Muscle of back (tissue), 11 donors: ENCODE measurements around the gene SLAMF7. TPM values are rescaled to one million over a fixed set of nuclear protein-coding genes. Genes with fewer than 3 reads are reported as not detected.
"Not testable (repeated sequence)": the region's sequence is repeated elsewhere in the genome, so short reads cannot be mapped to it uniquely, and the experiment has no call there.

Experiments used
- DNase-seq, 3 donors: peaks; one replicate each; pipeline versions ENCODE4 v3.0.0 to v3.0.0-alpha.2; 2013
- polyA plus RNA-seq, 10 donors: library from polyadenylated mRNA; unstranded; fragments of 120-200 nt; gene quantifications; one replicate each; pipeline ENCODE4 v1.2.1, GENCODE V29; 2013; ENCODE audit not compliant: insufficient read length in 10 of 10

The SLAMF7 gene
- polyA plus RNA-seq, 10 donors: 0.09 to 0.84 (median 0.38) TPM

- no peak for DNase-seq
Measured at GRCh38 chr1:160774886-160775719, 36.1 kb downstream of the SLAMF7 start.

GRCh38 chr1:160776178-160776577, 37.1 kb downstream of the SLAMF7 start:
- no peak for DNase-seq

- DNase-seq: no peak
Measured at GRCh38 chr1:160777486-160778089, 38.5 kb downstream of the SLAMF7 start.

- DNase-seq: no peak
Measured at GRCh38 chr1:160778976-160779375, 39.9 kb downstream of the SLAMF7 start.

- DNase-seq: no peak
Measured at GRCh38 chr1:160779626-160780397, 40.8 kb downstream of the SLAMF7 start.

GRCh38 chr1:160780398-160780755, 41.3 kb downstream of the SLAMF7 start:
- no peak for DNase-seq

GRCh38 chr1:160781186-160781766, 42.2 kb downstream of the SLAMF7 start:
- DNase-seq: no peak

- peak in 1 of 3 donors; percentile 26 for DNase-seq
Measured at GRCh38 chr1:160781914-160782689, 43.1 kb downstream of the SLAMF7 start.

GRCh38 chr1:160782988-160783765, 44.1 kb downstream of the SLAMF7 start:
- not testable (repeated sequence) for DNase-seq

- no peak for DNase-seq
Measured at GRCh38 chr1:160789051-160789701, 50.1 kb downstream of the SLAMF7 start.

GRCh38 chr1:160789702-160790611, 50.9 kb downstream of the SLAMF7 start:
- peak in 1 of 3 donors; percentile 17 for DNase-seq

- no peak for DNase-seq
Measured at GRCh38 chr1:160794376-160794775, 55.3 kb downstream of the SLAMF7 start.

GRCh38 chr1:160795951-160796383, 56.9 kb downstream of the SLAMF7 start, which contains the start of gene LY9:
LY9 (plus strand) TSS chr1:160796174; CDS start chr1:160796188, 14 bp downstream.
- peak in 2 of 3 donors; percentile 8 to 11 for DNase-seq

GRCh38 chr1:160797271-160797709, 58.2 kb downstream of the SLAMF7 start:
- DNase-seq: no peak

- DNase-seq: no peak
Measured at GRCh38 chr1:160797861-160798273, 58.8 kb downstream of the SLAMF7 start.

- DNase-seq: no peak
Measured at GRCh38 chr1:160798439-160798838, 59.4 kb downstream of the SLAMF7 start.

- DNase-seq: no peak
Measured at GRCh38 chr1:160799641-160800040, 60.6 kb downstream of the SLAMF7 start.

- no peak for DNase-seq
Measured at GRCh38 chr1:160800142-160800541, 61.1 kb downstream of the SLAMF7 start.
